ENCODE measurements around the gene NOD1. TPM values are rescaled to one million over a fixed set of nuclear protein-coding genes. Genes with fewer than 3 reads are reported as not detected.
A peak's percentile ranks its signal among the peaks of the same experiment; 100 is the strongest.
"Not testable (repeated sequence)": the region's sequence is repeated elsewhere in the genome, so short reads cannot be mapped to it uniquely, and the experiment has no call there.

Gene NOD1
- total RNA-seq, 1 experiment from 2014 or later: 10.3 TPM

GRCh38 chr7:30505174-30505697 is 26.7 kb upstream of the NOD1 start:
- in situ Hi-C loops (cut with HindIII; ENCODE audit: low pct_unique_long_range_greater_than_20kb, low sequenced_read_pairs): no loop called here
- DNase-seq (ENCODE audit: low read depth): no peak

DNA sequence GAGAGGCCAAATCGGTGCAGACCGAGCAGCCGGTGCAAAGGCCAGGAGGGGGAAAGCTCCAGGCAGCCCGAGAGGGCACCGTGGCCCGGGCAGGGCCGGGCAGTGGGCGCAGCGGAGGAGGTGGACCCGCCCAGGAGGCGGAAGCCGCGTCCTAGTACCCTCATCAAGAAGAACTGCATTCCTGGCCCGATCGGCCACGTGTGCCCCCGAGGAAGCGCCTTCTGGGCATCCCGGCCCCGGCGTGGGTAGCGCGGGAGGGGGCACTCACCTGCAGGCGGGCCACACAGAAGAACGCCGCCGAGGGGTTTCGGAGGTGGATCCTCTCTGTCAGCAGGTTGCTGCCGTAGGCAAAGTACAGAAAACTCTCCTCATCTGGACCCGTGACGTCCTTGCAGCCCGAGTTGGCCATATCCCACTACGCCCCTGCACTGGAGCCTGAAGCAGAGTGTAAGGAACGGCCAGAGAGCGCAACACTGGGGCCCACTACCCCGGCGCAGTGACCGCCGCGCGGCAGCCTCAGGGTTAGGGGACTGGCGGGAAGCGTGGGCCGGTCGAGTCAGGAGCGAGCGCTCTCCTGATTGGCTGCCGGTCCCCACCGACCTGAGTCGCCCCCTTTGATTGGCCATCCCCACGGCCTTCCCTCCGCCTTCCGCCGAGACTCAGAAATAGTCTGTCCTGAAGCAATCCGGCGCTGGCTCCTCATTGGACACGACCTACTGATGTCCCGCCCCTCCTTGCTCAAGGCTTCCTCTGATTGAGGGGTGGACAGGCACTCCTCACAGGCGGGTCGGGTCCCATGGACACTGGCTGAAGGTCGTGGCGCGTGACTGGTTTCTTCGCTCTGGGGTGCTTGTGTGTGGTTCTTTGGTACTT is 26.0 kb upstream of the NOD1 start, which contains the start of gene GGCT:
TSS of gene GGCT (minus strand) at position 529 of the 873 bp plus-strand sequence. CDS start at position 409, 120 bp downstream.
- in situ Hi-C loops (cut with HindIII; ENCODE audit: low pct_unique_long_range_greater_than_20kb, low sequenced_read_pairs): no loop called here

DNA sequence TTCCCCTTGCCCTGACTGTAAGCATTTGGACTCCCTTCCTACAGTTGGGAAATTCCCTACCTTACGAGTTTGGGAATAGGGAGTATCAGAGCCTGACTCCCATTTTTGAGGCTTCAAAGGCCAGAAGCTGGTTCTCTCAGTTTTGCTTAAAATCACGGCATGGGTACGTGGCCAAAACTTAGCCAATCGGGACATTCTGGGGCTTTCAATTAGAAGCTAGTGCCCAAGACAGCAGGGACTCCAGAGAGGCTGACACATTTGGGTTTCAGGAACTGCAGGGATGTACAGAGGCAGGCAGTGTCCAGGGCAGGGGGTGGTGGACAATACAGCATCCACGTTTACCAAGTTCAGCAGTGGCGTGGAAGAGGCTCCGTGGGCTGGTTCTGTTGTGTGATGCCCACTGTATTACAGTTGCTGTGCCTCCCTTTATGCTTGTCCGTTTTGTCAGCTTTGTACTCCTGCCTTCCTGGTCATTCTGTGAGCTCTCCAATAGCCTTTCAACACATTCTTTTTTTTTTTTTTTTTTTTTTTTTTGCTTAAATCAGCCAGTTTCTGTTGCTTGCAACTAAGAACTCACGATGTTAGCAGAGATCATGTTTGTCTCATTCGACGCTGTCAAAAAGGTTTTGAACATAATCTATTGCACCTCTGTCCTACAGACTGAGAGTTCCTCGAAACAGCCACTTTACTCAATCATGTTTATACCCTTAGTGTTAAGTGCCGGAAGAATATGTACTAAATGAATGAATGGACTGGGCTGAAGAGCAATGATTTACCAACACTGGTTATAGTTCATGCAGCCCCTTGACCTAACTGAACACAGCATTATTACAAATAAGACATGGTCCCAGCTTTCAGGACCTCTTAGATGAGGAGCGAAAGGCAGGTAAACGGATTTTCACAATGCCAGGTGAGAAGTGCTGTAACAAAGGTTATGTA is 25.0 kb upstream of the NOD1 start:
- in situ Hi-C loops (cut with HindIII; ENCODE audit: low pct_unique_long_range_greater_than_20kb, low sequenced_read_pairs): no loop called here
- peak; percentile 16 for DNase-seq (ENCODE audit: low read depth)

More for the DNA sequence above, 26.0 kb upstream of the NOD1 start, which contains the start of gene GGCT:
- DNase-seq (ENCODE audit: low read depth): peak; percentile 99

- in situ Hi-C loops (cut with HindIII; ENCODE audit: low pct_unique_long_range_greater_than_20kb, low sequenced_read_pairs): no loop called here
- no peak for DNase-seq (ENCODE audit: low read depth)
Measured at GRCh38 chr7:30502470-30503251, 24.1 kb upstream of the NOD1 start.

DNA sequence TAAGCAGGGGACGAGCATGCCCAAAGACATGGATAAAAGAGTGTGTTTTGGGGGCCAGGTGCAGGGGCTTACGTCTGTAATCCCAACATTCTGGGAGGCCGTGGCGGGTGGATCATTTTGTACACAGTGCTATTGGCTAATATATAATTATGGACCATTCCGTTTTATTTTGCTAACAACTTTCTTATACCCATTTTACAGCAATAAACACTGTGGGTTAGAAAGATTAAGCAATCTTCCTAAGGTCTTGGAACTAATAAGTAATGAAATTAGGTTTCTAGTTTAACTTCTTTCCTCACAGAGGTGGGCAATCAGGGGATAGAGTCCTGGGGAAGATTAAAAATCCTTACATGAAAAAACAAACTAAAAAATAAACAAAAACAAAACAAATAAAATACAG is 22.7 kb upstream of the NOD1 start:
- DNase-seq (ENCODE audit: low read depth): no peak
- in situ Hi-C loops (cut with HindIII; ENCODE audit: low pct_unique_long_range_greater_than_20kb, low sequenced_read_pairs): no loop called here

DNA sequence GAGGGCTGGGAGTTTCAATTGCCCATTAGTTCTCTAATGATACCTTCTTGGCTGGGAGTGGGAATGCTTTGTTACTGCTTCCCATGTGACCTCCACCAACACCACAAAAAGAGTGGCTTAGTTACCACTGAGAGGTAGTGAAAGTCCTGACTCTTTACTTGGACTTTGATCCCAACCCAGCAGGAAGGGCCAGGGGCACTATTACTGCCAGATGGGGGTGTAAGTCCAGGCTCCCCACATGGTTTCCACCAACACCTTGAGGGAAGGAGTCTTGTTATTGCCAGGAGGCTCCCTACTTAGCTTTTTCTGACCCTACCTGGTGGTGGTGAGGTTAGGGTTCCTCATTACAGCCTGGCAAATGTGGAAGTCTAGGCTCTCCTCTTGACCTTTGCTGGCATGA is 14.6 kb upstream of the NOD1 start:
- DNase-seq (ENCODE audit: low read depth): no peak
- in situ Hi-C loops (cut with HindIII; ENCODE audit: low pct_unique_long_range_greater_than_20kb, low sequenced_read_pairs): no loop called here

GRCh38 chr7:30491417-30491816 is 12.8 kb upstream of the NOD1 start:
- in situ Hi-C loops (cut with HindIII; ENCODE audit: low pct_unique_long_range_greater_than_20kb, low sequenced_read_pairs): no loop called here
- DNase-seq (ENCODE audit: low read depth): no peak

- DNase-seq (ENCODE audit: low read depth): no peak
Measured at GRCh38 chr7:30487371-30487770, 8.8 kb upstream of the NOD1 start.

GRCh38 chr7:30485667-30486066 is 7.1 kb upstream of the NOD1 start:
- no peak for DNase-seq (ENCODE audit: low read depth)
- in situ Hi-C loops (cut with HindIII; ENCODE audit: low pct_unique_long_range_greater_than_20kb, low sequenced_read_pairs): no loop called here

More at GRCh38 chr7:30487371-30487770, 8.8 kb upstream of the NOD1 start:
- in situ Hi-C loops (cut with HindIII; ENCODE audit: low pct_unique_long_range_greater_than_20kb, low sequenced_read_pairs): no loop called here

- DNase-seq (ENCODE audit: low read depth); in situ Hi-C loops (cut with HindIII; ENCODE audit: low pct_unique_long_range_greater_than_20kb, low sequenced_read_pairs): not testable (repeated sequence)
Measured at GRCh38 chr7:30481416-30481815, 2.8 kb upstream of the NOD1 start.

DNA sequence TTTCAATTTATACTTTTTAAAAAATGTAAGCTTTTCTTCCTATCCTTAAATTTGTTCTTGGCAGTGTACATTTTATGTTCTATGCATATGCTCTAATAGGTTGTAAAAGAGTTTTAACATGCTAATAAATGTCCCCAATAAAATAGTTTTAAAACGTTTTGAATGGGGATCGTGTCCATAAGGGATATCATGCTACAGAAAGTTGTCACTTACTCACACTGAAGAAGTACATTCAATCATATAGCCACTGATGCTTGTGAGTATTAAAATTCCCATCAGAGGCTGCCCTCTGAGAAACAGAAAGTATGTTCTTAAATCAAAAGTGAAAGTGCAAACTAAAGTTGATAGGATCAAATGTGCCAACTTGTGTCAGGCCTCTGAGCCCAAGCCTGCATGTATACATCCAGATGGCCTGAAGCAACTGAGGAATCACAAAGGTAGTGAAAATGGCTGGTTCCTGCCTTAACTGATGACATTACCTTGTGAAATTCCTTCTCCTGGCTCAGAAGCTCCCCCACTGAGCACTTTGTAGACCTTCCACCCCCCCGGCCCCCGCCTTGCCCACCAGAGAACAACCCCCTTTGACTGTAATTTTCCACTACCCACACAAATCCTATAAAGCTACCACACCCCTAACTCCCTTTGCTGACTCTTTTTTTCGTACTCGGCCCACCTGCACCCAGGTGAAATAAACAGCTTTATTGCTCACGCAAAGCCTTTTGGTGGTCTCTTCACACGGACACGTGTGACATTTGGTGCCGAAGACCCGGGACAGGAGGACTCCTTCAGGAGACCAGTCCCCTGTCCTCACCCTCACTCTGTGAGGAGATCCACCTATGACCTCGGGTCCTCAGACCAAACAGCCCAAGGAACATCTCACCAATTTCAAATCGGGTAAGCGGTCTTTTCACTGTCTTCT is 877 bp upstream of the NOD1 start:
- in situ Hi-C loops (cut with HindIII; ENCODE audit: low pct_unique_long_range_greater_than_20kb, low sequenced_read_pairs): no loop called here
- peak; percentile 12 for DNase-seq (ENCODE audit: low read depth)

- in situ Hi-C loops (cut with HindIII; ENCODE audit: low pct_unique_long_range_greater_than_20kb, low sequenced_read_pairs): no loop called here
- no peak for DNase-seq (ENCODE audit: low read depth)
Measured at GRCh38 chr7:30476459-30477145, 2.0 kb downstream of the NOD1 start.

GRCh38 chr7:30475580-30475979 is 3.0 kb downstream of the NOD1 start:
- in situ Hi-C loops (cut with HindIII; ENCODE audit: low pct_unique_long_range_greater_than_20kb, low sequenced_read_pairs): no loop called here
- DNase-seq (ENCODE audit: low read depth): no peak

DNA sequence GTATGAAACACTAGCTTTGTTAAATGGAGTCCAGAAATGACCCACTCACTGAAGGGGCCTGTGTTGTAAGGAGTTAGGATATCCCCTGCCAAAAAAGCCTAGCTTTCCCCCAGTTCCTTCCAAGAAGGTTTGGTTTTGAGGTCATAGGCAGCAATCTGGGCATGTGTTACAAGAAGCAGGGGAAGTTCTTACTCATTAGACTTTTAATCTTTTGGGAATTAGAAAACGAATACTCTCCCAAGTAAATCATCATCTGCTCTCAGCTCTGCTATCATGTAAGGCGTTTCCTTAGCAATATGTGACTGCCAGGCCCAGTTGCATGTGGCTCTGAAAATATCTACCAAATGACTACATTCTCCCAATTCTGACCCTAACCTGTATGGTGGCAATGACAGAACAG is 3.7 kb downstream of the NOD1 start:
- DNase-seq (ENCODE audit: low read depth): no peak
- in situ Hi-C loops (cut with HindIII; ENCODE audit: low pct_unique_long_range_greater_than_20kb, low sequenced_read_pairs): no loop called here

- DNase-seq (ENCODE audit: low read depth): no peak
Measured at GRCh38 chr7:30474485-30474884, 4.1 kb downstream of the NOD1 start.

GRCh38 chr7:30473903-30474302 is 4.7 kb downstream of the NOD1 start:
- no peak for DNase-seq (ENCODE audit: low read depth)

More at GRCh38 chr7:30474485-30474884, 4.1 kb downstream of the NOD1 start:
- in situ Hi-C loops (cut with HindIII; ENCODE audit: low pct_unique_long_range_greater_than_20kb, low sequenced_read_pairs): no loop called here

More at GRCh38 chr7:30473903-30474302, 4.7 kb downstream of the NOD1 start:
- in situ Hi-C loops (cut with HindIII; ENCODE audit: low pct_unique_long_range_greater_than_20kb, low sequenced_read_pairs): no loop called here
